CD14-positive monocyte (primary cell): ENCODE data around the gene WDR18. TPM values are rescaled to one million over a fixed set of nuclear protein-coding genes. Genes with fewer than 3 reads are reported as not detected.

Source experiments
- DNase-seq, 3 donors: peaks; one replicate each; pipeline ENCODE4 v3.0.0-alpha.2; 2011 to 2022
- H2AFZ ChIP-seq: 2 replicates; pipeline ENCODE4 v1.6.0; 2012; ENCODE audit warnings: mild to moderate bottlenecking, low read depth, low read length, inconsistent platforms; ENCODE audit not compliant: insufficient read depth, poor library complexity, severe bottlenecking
- H3K27ac ChIP-seq, 2 donors: 1 replicate in 1 of 2; 2 replicates in 1 of 2; pipeline ENCODE4 v1.5.1; 2012 to 2013; ENCODE audit warnings: low read length in 2 of 2, control low read depth in 1 of 2, inconsistent platforms in 1 of 2, low read depth in 1 of 2, mild to moderate bottlenecking in 1 of 2
- H3K27me3 ChIP-seq, 2 donors: one replicate each; pipeline versions ENCODE4 v1.6.0 to v1.6.1; 2011 to 2013; ENCODE audit warnings: low read length in 2 of 2; ENCODE audit not compliant: control insufficient read depth in 2 of 2, insufficient read depth in 2 of 2
- H3K36me3 ChIP-seq, 2 donors: replicated peaks in 1 of 2; 1 replicate in 1 of 2; 2 replicates in 1 of 2; pipeline versions ENCODE4 v1.5.1 to v1.6.1; 2012 to 2013; ENCODE audit warnings: low read length in 2 of 2, control low read depth in 1 of 2, inconsistent platforms in 1 of 2, mild to moderate bottlenecking in 1 of 2; ENCODE audit not compliant: insufficient read depth in 2 of 2, control insufficient read depth in 1 of 2
- H3K4me1 ChIP-seq, 2 donors: 1 replicate in 1 of 2; 2 replicates in 1 of 2; pipeline versions ENCODE4 v1.5.1 to v1.6.1; 2012 to 2013; ENCODE audit warnings: low read length in 2 of 2, control low read depth in 1 of 2, inconsistent platforms in 1 of 2, mild to moderate bottlenecking in 1 of 2, moderate library complexity in 1 of 2; ENCODE audit not compliant: insufficient read depth in 2 of 2, control insufficient read depth in 1 of 2
- H3K4me2 ChIP-seq: replicated peaks from 2 replicates; pipeline ENCODE3; 2012; ENCODE audit warnings: low read length, moderate library complexity, mild to moderate bottlenecking; ENCODE audit not compliant: poor library complexity, severe bottlenecking; ENCODE audit errors: extremely low read depth
- H3K4me3 ChIP-seq, 3 experiments: fragments of 200-600 bp in 1 of 3; sonication (generic) in 1 of 3; replicated peaks in 1 of 3; 1 replicate in 2 of 3; 2 replicates in 1 of 3; pipeline ENCODE4 v1.5.1; 2011 to 2013; ENCODE audit warnings: low read length in 3 of 3, mild to moderate bottlenecking in 3 of 3, control low read depth in 2 of 3, low read depth in 2 of 3, inconsistent platforms in 1 of 3, moderate library complexity in 1 of 3
- H3K79me2 ChIP-seq: 2 replicates; pipeline ENCODE4 v1.6.0; 2012; ENCODE audit warnings: mild to moderate bottlenecking, control low read depth, inconsistent platforms, low read length, moderate library complexity; ENCODE audit not compliant: insufficient read depth
- H3K9ac ChIP-seq: 2 replicates; pipeline ENCODE4 v1.6.0; 2017; ENCODE audit warnings: low read length, mild to moderate bottlenecking; ENCODE audit not compliant: insufficient read depth, poor library complexity, severe bottlenecking
- H3K9me3 ChIP-seq, 2 donors: replicated peaks in 1 of 2; 1 replicate in 1 of 2; 2 replicates in 1 of 2; pipeline versions ENCODE4 v1.5.1 to v1.6.1; 2012 to 2013; ENCODE audit warnings: low read length in 2 of 2, control low read depth in 1 of 2; ENCODE audit not compliant: control insufficient read depth in 1 of 2, insufficient read depth in 1 of 2
- H4K20me1 ChIP-seq: 2 replicates; pipeline ENCODE4 v1.6.0; 2012; ENCODE audit warnings: mild to moderate bottlenecking, low read length, control low read depth, moderate library complexity; ENCODE audit not compliant: insufficient read depth
- H3K27ac Mint-ChIP-seq, 7 donors: one replicate each; pipeline ENCODE4 v1.8.0; 2020; ENCODE audit warnings: mild to moderate bottlenecking in 7 of 7, mixed read lengths in 7 of 7, moderate library complexity in 6 of 7, inconsistent platforms in 2 of 7
- H3K27me3 Mint-ChIP-seq, 3 donors: one replicate each; pipeline ENCODE4 v1.8.0; 2021 to 2022; ENCODE audit warnings: low read depth in 3 of 3, mild to moderate bottlenecking in 3 of 3, mixed read lengths in 3 of 3, moderate library complexity in 3 of 3, inconsistent platforms in 1 of 3
- H3K36me3 Mint-ChIP-seq, 2 donors: one replicate each; pipeline ENCODE4 v1.8.0; 2020; ENCODE audit warnings: mixed read lengths in 2 of 2, inconsistent platforms in 1 of 2, mild to moderate bottlenecking in 1 of 2
- H3K4me1 Mint-ChIP-seq: one replicate; pipeline ENCODE4 v1.8.0; 2020; ENCODE audit warnings: mild to moderate bottlenecking, mixed read lengths
- H3K4me3 Mint-ChIP-seq, 2 donors: one replicate each; pipeline ENCODE4 v1.8.0; 2020; ENCODE audit warnings: mild to moderate bottlenecking in 2 of 2, mixed read lengths in 2 of 2, moderate library complexity in 1 of 2
- H3K9me3 Mint-ChIP-seq, 7 donors: one replicate each; pipeline ENCODE4 v1.8.0; 2020 to 2022; ENCODE audit warnings: mixed read lengths in 7 of 7, mild to moderate bottlenecking in 6 of 7, moderate library complexity in 6 of 7, inconsistent platforms in 2 of 7
- WGBS: methylation state at CpG from one replicate; pipeline ENCODE4 v1.1.5; 2013; ENCODE audit warnings: missing lambda C conversion rate; ENCODE audit not compliant: insufficient coverage; 5-methylcytosine and 5-hydroxymethylcytosine counted together
- intact Hi-C, 2 donors: fragments of 100-400 bp; cut with micrococcal nuclease; formaldehyde crosslinking; loops; one replicate each; pipeline versions ENCODE4 v1.15.0 to v1.15.1; 2023
- polyA plus RNA-seq, 3 donors: library from polyadenylated mRNA; depleted of rRNA in 1 of 3; unstranded in 2 of 3; stranded (reverse) in 1 of 3; fragments of 300-500 nt in 2 of 3; fragments of >200 nt in 1 of 3; fragmentation: Illumina TruSeq in 2 of 3; gene quantifications; 1 replicate in 2 of 3; 2 replicates in 1 of 3; pipeline ENCODE4 v1.2.3, GENCODE V29; 2012 to 2021
- TF ChIP-seq, protein P1 (sequence below): fragments of 200-600 bp; IDR thresholded peaks from one replicate; pipeline ENCODE4 v1.8.0; 2022; ENCODE audit warnings: antibody characterized with exemption, mild to moderate bottlenecking

The WDR18 gene
- polyA plus RNA-seq, 3 donors: 21.3 to 52.7 (median 49.9) TPM

DNA sequence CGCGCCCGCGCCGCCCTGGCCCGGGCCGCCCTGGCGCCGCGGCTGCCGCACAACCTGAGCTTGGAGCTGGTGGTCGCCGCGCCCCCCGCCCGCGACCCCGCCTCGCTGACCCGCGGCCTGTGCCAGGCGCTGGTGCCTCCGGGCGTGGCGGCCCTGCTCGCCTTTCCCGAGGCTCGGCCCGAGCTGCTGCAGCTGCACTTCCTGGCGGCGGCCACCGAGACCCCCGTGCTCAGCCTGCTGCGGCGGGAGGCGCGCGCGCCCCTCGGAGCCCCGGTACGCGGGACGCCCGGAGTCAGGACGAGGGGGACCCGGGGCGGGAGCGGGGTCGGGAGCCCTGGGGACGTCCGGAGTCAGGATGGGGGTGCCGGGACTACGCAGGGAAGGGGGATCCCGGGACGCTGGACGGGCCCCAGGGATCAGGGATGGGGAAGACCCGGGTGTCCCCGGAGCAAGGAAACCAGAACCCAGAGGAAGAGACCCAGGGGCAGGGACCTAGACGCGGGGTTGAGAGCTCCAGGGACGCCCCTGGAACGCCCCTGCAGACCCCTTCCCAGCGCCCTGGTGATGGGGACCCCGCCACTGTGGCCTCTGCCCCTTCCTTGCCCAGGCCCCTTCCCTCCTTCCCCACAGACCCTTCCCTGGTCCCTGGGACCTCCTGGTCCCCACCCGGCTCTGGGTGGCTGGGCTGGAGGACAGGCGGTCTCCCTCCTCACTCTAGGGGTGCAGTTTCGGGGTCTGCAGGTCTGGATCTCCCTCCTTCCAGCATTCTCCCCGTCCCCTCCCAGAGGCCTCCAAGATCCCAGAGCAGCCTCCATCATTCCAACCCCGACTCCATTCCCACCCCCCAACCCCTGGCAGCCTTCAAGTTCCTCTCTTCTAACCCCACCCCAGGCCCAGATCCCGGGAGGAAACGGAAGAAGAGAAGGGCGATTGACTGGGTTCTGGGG lies 16.7 kb downstream of the WDR18 start:
- H3K4me1 ChIP-seq: peaks cover 19 to 20% of the 10 kb centered on the region in 2 donors
- intact Hi-C loops: loop anchor here (1.0 kb wide), 2 partner anchors 79 to 80 kb away; no protein-coding TSS in a partner anchor
- no peak overlapping the region for H3K27ac ChIP-seq
- H3K4me3 ChIP-seq: peak overlapping the region in 1 of 3 experiments; percentile 63
- TF ChIP-seq, protein P1, sequence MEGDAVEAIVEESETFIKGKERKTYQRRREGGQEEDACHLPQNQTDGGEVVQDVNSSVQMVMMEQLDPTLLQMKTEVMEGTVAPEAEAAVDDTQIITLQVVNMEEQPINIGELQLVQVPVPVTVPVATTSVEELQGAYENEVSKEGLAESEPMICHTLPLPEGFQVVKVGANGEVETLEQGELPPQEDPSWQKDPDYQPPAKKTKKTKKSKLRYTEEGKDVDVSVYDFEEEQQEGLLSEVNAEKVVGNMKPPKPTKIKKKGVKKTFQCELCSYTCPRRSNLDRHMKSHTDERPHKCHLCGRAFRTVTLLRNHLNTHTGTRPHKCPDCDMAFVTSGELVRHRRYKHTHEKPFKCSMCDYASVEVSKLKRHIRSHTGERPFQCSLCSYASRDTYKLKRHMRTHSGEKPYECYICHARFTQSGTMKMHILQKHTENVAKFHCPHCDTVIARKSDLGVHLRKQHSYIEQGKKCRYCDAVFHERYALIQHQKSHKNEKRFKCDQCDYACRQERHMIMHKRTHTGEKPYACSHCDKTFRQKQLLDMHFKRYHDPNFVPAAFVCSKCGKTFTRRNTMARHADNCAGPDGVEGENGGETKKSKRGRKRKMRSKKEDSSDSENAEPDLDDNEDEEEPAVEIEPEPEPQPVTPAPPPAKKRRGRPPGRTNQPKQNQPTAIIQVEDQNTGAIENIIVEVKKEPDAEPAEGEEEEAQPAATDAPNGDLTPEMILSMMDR: no peak
- peaks cover 12% of the 10 kb centered on the region for H3K4me1 Mint-ChIP-seq
- H3K4me2 ChIP-seq: peak overlapping the region; percentile 67
- H3K36me3 Mint-ChIP-seq: peaks cover 0 to 6% of the 10 kb centered on the region in 2 donors
- peaks cover 51 to 71% (median 55%) of the 10 kb centered on the region in 3 donors for H3K27me3 Mint-ChIP-seq
- H3K4me3 Mint-ChIP-seq: peak overlapping the region; percentile 41 to 84
- no peaks in the 10 kb centered on the region for H3K79me2 ChIP-seq
- H3K36me3 ChIP-seq: no peaks in the 10 kb centered on the region
- 3% methylated on average over 67 of the region's 73 CpGs for WGBS
- H3K9me3 Mint-ChIP-seq: peaks cover 0 to 16% (median 9%) of the 10 kb centered on the region in 7 donors
- no peak for DNase-seq
- H3K9ac ChIP-seq: no peak overlapping the region
- H4K20me1 ChIP-seq: peaks cover under 1% of the 10 kb centered on the region
- H2AFZ ChIP-seq: peak overlapping the region; percentile 68
- H3K9me3 ChIP-seq: peaks cover 0 to 8% of the 10 kb centered on the region in 2 donors
- H3K27ac Mint-ChIP-seq: peak overlapping the region in 1 of 7 donors; percentile 63
- peaks cover 14 to 61% of the 10 kb centered on the region in 2 donors for H3K27me3 ChIP-seq

DNA sequence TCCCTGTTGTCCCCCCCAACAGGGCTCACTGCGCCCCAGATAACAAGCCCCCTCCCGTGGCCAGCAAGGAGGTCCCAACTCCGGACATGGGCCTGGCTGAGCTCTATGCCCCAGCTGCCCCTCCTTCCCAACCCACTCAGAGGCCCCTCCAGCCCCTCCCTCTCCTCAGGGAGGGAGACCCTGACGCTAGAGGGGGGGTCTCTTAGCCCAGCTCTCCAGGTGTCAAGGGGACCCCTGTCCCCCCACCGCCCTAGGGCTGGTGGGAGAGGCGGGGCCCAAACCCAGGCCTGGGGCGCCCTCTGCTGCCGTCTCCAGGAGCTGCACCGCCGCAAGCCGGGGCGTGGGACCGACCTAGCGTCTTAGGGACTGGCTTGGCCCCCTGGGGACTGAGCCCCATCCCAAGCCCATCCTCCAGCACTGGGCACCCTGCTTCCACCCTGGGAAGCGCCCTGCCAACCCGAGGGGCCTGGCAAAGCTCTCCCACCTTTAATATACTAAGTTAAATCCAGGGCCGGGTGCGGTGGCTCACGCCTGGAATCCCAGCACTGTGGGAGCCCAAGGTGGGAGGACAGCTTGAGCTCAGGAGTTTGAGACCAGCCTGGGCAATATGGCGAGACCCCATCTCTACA lies 17.5 kb downstream of the WDR18 start:
- Histone ChIP-seq H3K36me3 (no peaks in the 10 kb centered on the region), H3K79me2 (no peaks in the 10 kb centered on the region), H3K9me3 (peaks cover 0 to 3% of the 10 kb centered on the region in 2 donors), H4K20me1 (no peaks in the 10 kb centered on the region), H3K4me2 (peak overlapping the region; percentile 67), H3K4me1 (peaks cover 12 to 13% of the 10 kb centered on the region in 2 donors), H3K4me3 (peak overlapping the region in 1 of 3 experiments; percentile 63), H3K27me3 (peaks cover 11 to 54% of the 10 kb centered on the region in 2 donors), H3K9ac (no peak overlapping the region), H3K27ac (no peak overlapping the region), H2AFZ (peak overlapping the region; percentile 68)
- peaks cover 0 to 6% of the 10 kb centered on the region in 2 donors for H3K36me3 Mint-ChIP-seq
- intact Hi-C loops: loop anchor here (1.0 kb wide), 2 partner anchors 79 to 80 kb away; no protein-coding TSS in a partner anchor
- DNase-seq: peak; percentile 35 to 58 (median 50)
- H3K4me3 Mint-ChIP-seq: peak overlapping the region; percentile 39 to 84
- H3K27ac Mint-ChIP-seq: no peak overlapping the region
- WGBS: 2% methylated on average over 11 of the region's 20 CpGs
- H3K9me3 Mint-ChIP-seq: peaks cover 0 to 10% (median 8%) of the 10 kb centered on the region in 7 donors
- H3K4me1 Mint-ChIP-seq: peaks cover 7% of the 10 kb centered on the region
- peaks cover 43 to 64% (median 48%) of the 10 kb centered on the region in 3 donors for H3K27me3 Mint-ChIP-seq
- TF ChIP-seq, protein P1: peak; percentile 99
